ENCODE data around the gene KCNQ5. TPM values are rescaled to one million over a fixed set of nuclear protein-coding genes. Genes with fewer than 3 reads are reported as not detected.

KCNQ5 gene
- polyA plus RNA-seq, 3 donors = not detected

DNA sequence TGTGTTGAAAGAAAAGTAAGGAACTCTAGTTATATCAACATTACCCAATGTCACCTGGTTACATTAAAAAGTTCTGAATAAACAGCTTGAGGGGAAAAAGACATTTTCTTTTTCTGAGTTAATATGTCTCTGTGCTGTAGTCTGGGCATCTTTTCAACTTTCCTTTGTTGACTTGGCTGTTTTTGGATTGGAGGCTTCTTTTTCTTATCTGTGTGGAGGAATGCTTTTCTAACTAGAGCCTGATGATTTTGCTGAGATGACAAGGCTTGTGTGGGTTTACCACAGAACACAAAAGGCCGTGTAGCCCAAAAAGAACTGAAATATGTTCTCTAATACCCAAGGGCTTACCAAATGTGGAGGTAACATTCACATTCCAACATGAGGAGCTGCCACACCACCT lies 161.8 kb downstream of the KCNQ5 start:
- Mint-ChIP-seq H3K4me1 (peaks cover 3% of the 10 kb centered on the region), H3K36me3 (no peaks in the 10 kb centered on the region), H3K27ac (no peak overlapping the region), H3K27me3 (ENCODE audit: low read depth in 3 of 3) (no peaks in the 10 kb centered on the region), H3K9me3 (peaks cover 0 to 7% (median 0%) of the 10 kb centered on the region in 7 donors), H3K4me3 (no peak overlapping the region)
- no peaks in the 10 kb centered on the region for H3K4me1 ChIP-seq (ENCODE audit: control insufficient read depth in 1 of 2, insufficient read depth in 2 of 2, low read length in 2 of 2)
- no peaks in the 10 kb centered on the region for H3K27me3 ChIP-seq (ENCODE audit: control insufficient read depth in 2 of 2, insufficient read depth in 2 of 2, low read length in 2 of 2)
- intact Hi-C loops (cut with micrococcal nuclease) = no loop called here
- TF ChIP-seq, protein P1, sequence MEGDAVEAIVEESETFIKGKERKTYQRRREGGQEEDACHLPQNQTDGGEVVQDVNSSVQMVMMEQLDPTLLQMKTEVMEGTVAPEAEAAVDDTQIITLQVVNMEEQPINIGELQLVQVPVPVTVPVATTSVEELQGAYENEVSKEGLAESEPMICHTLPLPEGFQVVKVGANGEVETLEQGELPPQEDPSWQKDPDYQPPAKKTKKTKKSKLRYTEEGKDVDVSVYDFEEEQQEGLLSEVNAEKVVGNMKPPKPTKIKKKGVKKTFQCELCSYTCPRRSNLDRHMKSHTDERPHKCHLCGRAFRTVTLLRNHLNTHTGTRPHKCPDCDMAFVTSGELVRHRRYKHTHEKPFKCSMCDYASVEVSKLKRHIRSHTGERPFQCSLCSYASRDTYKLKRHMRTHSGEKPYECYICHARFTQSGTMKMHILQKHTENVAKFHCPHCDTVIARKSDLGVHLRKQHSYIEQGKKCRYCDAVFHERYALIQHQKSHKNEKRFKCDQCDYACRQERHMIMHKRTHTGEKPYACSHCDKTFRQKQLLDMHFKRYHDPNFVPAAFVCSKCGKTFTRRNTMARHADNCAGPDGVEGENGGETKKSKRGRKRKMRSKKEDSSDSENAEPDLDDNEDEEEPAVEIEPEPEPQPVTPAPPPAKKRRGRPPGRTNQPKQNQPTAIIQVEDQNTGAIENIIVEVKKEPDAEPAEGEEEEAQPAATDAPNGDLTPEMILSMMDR (IDR thresholded peaks at IDR 0.05) = no peak
- H2AFZ ChIP-seq (ENCODE audit: insufficient read depth, low read depth, low read length, poor library complexity, severe bottlenecking) = no peak overlapping the region
- WGBS (ENCODE audit: insufficient coverage) = 80% methylated on average over 1 of the region's 1 CpG
- H3K36me3 ChIP-seq (replicated peaks in 1 of 2; ENCODE audit: control insufficient read depth in 1 of 2, insufficient read depth in 2 of 2, low read length in 2 of 2) = no peaks in the 10 kb centered on the region
- H3K4me2 ChIP-seq (replicated peaks; ENCODE audit: extremely low read depth, low read length, poor library complexity, severe bottlenecking) = no peak overlapping the region
- DNase-seq = no peak
- H4K20me1 ChIP-seq (ENCODE audit: insufficient read depth, low read length) = no peaks in the 10 kb centered on the region
- H3K79me2 ChIP-seq (ENCODE audit: insufficient read depth, low read length) = no peaks in the 10 kb centered on the region
- no peaks in the 10 kb centered on the region for H3K9me3 ChIP-seq (replicated peaks in 1 of 2; ENCODE audit: control insufficient read depth in 1 of 2, insufficient read depth in 1 of 2, low read length in 2 of 2)
- H3K27ac ChIP-seq (ENCODE audit: low read depth in 1 of 2, low read length in 2 of 2) = no peak overlapping the region
- no peak overlapping the region for H3K4me3 ChIP-seq (replicated peaks in 1 of 3; ENCODE audit: low read depth in 2 of 3, low read length in 3 of 3)
- no peak overlapping the region for H3K9ac ChIP-seq (ENCODE audit: insufficient read depth, low read length, poor library complexity, severe bottlenecking)

DNA sequence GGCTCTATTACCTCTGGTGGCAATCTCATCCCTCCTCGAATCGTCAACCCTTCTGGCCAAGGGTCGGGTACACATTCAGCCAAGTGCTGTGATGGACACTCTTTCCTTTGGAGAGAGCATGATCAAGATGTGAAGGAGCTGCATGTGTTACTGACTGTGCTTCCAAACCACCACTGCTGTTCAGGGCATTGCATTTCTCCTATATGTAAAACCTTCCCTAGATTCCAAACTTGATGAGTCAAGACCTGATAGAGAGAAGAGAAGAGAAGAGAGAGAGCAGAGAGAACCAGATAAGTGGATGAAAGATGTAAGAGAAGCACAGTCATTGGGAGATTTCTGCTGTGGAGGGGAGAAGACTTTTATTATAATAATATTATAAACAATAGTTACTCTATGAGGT lies 162.2 kb downstream of the KCNQ5 start:
- Histone ChIP-seq H3K4me3 (replicated peaks in 1 of 3; ENCODE audit: low read depth in 2 of 3, low read length in 3 of 3) (no peak overlapping the region), H3K4me2 (replicated peaks; ENCODE audit: extremely low read depth, low read length, poor library complexity, severe bottlenecking) (no peak overlapping the region), H2AFZ (ENCODE audit: insufficient read depth, low read depth, low read length, poor library complexity, severe bottlenecking) (no peak overlapping the region), H3K27ac (ENCODE audit: low read depth in 1 of 2, low read length in 2 of 2) (no peak overlapping the region), H3K9ac (ENCODE audit: insufficient read depth, low read length, poor library complexity, severe bottlenecking) (no peak overlapping the region), H3K4me1 (ENCODE audit: control insufficient read depth in 1 of 2, insufficient read depth in 2 of 2, low read length in 2 of 2) (no peaks in the 10 kb centered on the region), H4K20me1 (ENCODE audit: insufficient read depth, low read length) (no peaks in the 10 kb centered on the region), H3K79me2 (ENCODE audit: insufficient read depth, low read length) (no peaks in the 10 kb centered on the region), H3K27me3 (ENCODE audit: control insufficient read depth in 2 of 2, insufficient read depth in 2 of 2, low read length in 2 of 2) (no peaks in the 10 kb centered on the region), H3K9me3 (replicated peaks in 1 of 2; ENCODE audit: control insufficient read depth in 1 of 2, insufficient read depth in 1 of 2, low read length in 2 of 2) (no peaks in the 10 kb centered on the region), H3K36me3 (replicated peaks in 1 of 2; ENCODE audit: control insufficient read depth in 1 of 2, insufficient read depth in 2 of 2, low read length in 2 of 2) (no peaks in the 10 kb centered on the region)
- H3K27ac Mint-ChIP-seq = no peak overlapping the region
- H3K36me3 Mint-ChIP-seq = no peaks in the 10 kb centered on the region
- TF ChIP-seq, protein P1 (IDR thresholded peaks at IDR 0.05) = no peak
- H3K9me3 Mint-ChIP-seq = peaks cover 0 to 7% (median 0%) of the 10 kb centered on the region in 7 donors
- peaks cover 3% of the 10 kb centered on the region for H3K4me1 Mint-ChIP-seq
- no peak overlapping the region for H3K4me3 Mint-ChIP-seq
- DNase-seq = no peak
- intact Hi-C loops (cut with micrococcal nuclease) = no loop called here
- no peaks in the 10 kb centered on the region for H3K27me3 Mint-ChIP-seq (ENCODE audit: low read depth in 3 of 3)
- WGBS (ENCODE audit: insufficient coverage) = 100% methylated on average over 1 of the region's 3 CpGs

Data from CD14-positive monocyte (primary cell).